GM21447 (cell line): Measurements from ENCODE around the gene CDK6.
A peak's percentile ranks its signal among the peaks of the same experiment; 100 is the strongest.
"Not testable (repeated sequence)": the region's sequence is repeated elsewhere in the genome, so short reads cannot be mapped to it uniquely, and the experiment has no call there.

ENCODE experiments used
- ATAC-seq: cut with Tn5 transposase; IDR thresholded peaks from one replicate; pipeline ENCODE4 v1.9.1; 2021; ENCODE audit not compliant: unreplicated experiment

CDK6 gene

GRCh38 chr7:92604517-92604916 lies 231.9 kb downstream of the CDK6 start:
- not testable (repeated sequence) for ATAC-seq

GRCh38 chr7:92603089-92603445 lies 233.3 kb downstream of the CDK6 start:
- no peak for ATAC-seq

GRCh38 chr7:92602352-92603088 lies 233.9 kb downstream of the CDK6 start:
- ATAC-seq: no peak

DNA sequence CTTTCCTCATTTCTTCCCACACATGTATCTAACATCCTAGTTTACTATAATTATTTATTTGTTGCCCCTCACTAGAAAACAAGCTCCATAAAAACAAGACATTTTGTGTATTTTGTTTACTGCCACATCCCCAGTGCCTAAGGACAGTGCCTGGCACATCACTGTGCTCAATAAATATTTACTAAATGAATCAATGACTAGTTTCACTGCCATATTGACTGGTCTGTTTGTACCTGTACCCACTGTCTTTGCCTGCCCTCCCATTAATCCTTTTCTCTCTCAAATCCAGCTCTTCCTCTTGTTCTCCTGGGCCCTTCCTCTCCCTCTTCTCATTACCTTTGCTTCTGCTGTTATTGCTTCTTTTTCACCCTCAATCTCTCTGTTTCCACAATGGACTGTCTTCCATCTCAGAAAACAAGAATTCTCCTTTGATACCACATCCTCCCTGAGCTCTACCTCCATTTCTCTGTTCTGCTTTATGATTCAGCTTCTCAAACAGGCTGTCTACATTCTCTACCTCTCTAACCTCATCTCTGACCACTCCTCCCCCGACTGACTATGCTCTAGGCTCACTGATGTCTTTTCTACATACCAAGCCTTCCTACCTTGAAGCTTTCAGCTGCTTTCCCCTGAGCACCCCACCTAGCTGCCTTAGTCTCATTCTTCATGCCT lies 237.9 kb downstream of the CDK6 start:
- ATAC-seq: peak; percentile 79

DNA sequence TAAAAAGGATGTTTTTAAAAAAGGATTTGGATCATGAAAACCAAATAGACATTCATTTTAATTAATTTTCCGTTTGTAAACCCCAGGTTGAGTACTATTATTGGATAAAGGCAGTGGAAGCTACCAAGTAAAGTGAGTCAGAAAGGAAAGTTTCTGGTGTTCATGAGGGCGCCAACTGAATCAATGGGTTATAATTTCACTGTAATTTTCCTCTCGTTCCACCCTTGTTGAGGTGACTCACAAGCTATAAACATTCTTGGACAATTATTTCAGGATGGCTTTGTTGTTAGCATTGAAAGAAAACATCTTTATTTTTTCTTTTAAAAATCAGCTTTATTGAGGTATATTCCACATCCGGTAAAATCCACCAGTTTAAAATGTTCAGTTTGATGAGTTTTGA lies 241.1 kb downstream of the CDK6 start:
- ATAC-seq: no peak

DNA sequence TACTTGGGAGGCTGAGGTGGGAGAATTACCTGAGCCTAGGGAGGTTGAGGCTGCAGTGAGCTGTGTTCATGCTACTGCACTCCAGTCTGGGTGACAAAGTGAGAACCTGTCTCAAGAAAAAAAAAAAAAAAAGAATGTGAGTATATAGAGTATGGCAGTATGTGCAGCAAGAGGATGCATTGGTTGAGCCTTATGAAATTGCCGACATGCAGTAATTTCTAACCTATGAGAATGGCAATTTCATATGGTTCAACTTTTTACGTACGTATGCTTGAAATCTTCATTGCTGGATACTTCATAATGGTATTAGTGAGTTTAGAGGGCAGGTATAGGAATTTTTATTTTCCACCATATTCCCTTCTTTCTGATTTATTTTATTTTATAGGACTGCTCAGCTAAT lies 241.6 kb downstream of the CDK6 start:
- no peak for ATAC-seq

DNA sequence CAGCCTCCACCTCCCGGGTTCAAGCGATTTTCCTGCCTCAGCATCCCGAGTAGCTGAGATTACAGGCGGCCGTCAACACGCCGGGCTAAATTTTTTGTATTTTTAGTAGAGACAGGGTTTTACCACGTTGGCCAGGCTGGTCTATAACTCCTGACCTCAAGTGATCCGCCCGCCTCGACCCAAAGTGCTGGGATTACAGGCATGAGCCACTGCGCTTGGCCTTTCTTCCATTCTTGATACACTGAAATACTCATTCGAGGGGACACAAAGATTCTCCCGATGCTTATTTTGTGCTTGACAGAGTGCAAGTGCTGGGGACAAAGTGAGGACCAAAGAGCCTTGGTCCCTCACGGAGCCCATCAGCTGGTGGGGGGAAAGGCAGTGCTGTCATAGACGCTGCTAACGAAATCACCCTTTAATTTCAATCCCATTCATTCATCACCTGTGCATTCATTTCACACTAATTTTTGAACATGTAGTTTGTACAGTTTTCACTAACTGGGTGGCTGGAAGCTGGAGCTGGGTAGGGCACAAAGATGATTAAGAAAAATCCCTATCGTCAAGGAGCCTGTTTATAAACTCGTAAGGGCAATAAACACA lies 245.6 kb downstream of the CDK6 start:
- no peak for ATAC-seq

- ATAC-seq: no peak
Measured at GRCh38 chr7:92589056-92589455, 247.3 kb downstream of the CDK6 start.

GRCh38 chr7:92588561-92588960 lies 247.8 kb downstream of the CDK6 start:
- no peak for ATAC-seq

GRCh38 chr7:92586841-92587240 lies 249.5 kb downstream of the CDK6 start:
- no peak for ATAC-seq

GRCh38 chr7:92586403-92586802 lies 250.0 kb downstream of the CDK6 start:
- ATAC-seq: no peak

DNA sequence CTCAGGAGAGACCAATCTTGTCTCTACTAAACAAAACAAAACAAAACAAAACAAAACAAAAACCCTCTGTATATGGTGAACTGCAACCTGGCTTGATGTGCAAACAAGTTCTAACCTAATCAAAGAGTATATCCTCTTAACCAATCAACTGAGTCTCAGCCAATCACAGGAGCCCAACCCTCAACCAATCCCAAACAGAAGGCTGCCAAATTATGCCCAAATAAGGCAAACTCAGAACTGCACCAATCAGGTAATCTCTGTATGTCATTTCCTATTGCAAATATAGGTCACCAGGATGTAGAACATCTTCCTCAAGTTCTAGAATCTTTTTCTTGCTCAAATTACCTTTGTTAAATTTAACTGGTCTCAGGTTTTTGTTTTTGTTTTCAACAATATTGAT lies 251.4 kb downstream of the CDK6 start:
- no peak for ATAC-seq

- ATAC-seq: no peak
Measured at GRCh38 chr7:92582948-92583347, 253.4 kb downstream of the CDK6 start.

DNA sequence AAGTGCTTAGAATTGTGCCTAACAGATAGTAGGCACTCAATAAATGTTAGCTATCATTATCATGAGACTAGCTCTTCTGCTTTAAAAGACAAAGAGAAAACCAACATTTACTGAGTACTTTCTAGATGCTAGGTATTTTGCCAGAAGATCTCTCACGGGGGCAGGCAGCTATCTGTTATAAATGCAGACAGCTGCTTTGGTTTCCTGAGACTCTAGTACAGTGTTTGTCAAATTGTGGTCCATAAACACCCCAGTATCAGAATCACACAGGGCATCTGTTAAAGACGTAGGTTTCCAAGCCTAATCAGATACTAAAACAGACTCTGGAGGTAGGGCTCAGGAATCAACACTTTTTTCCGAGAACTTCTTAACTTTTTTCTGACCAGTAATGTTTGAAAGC lies 260.1 kb downstream of the CDK6 start:
- no peak for ATAC-seq

DNA sequence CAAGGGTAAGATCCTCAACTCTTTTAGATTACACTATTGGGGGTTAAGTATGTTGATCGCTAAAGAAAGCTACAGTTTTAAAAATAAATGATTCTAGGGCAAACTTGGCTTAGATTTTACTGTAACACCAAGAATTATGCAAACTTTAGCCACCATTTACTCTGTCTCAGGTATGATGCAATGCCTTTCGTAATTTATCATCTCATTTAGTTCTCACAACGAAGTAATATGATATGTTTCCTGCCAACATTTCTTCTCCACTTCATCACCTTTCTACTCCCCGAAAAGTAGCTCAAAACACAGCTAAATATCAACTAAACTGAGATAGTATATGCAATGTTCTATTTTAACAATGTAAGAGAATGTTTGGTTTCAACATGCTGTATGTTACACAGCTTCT lies 267.2 kb downstream of the CDK6 start:
- no peak for ATAC-seq

DNA sequence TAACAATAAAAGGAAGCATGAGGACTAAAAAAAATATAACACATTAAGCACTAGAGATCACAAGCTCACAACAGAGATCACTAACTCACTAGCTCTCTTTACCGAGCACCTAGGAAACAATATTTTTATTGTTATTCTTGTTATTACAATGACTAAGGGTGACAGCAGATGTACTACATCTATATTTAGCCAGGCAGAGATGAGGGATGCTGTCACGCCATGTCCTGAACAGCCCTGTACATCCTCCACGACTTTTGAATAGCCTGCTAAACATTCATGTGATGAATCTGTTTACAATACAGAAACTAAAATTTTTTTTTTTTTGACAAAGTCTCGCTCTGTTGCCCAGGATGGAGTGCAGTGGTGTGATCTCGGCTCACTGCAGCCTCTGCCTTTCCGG lies 268.9 kb downstream of the CDK6 start:
- no peak for ATAC-seq

GRCh38 chr7:92563345-92563744 lies 273.0 kb downstream of the CDK6 start:
- no peak for ATAC-seq

DNA sequence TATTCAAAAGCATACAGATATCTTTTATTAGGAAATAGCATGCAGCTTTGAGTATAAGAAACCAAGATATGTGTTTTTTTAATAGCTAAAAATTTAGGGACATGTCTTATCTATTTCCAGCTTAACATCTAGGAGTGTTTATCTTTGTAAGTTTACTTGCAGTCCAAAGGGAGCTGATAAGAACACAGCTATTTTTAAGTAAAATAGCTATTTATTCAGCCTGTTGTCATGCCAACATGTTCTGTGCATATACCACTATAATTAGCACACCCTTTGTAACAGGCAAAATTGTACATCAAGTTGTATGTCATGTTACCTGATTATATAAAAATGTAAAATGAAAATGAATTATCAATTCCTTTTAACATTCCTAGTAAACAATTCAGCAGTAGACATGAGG lies 275.8 kb downstream of the CDK6 start:
- ATAC-seq: no peak

DNA sequence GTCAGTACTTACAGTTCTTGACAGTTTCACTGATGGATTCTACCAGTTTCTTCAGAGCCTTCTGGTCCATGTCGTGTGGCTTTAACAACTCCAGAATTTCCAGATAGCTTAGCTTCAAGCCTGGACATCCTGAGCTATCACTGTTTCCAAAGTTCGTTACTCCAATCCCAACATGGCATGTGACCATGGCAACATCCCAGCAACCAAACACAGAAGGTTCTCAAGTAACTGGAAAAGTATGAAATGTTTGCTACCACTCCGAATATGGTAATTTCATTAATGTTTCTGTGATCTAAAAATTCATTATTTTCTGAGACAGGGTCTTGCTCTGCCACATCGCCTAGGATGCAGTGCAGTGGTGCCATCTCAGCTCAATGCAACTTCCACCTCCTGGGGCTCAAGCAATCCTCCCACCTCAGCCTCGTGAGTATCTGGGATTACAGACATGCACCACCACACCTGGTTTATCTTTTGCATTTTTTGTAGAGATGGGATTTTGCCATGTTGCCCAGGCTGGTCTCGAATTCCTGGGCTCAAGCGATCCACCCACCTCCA lies 278.5 kb downstream of the CDK6 start:
- ATAC-seq: no peak

DNA sequence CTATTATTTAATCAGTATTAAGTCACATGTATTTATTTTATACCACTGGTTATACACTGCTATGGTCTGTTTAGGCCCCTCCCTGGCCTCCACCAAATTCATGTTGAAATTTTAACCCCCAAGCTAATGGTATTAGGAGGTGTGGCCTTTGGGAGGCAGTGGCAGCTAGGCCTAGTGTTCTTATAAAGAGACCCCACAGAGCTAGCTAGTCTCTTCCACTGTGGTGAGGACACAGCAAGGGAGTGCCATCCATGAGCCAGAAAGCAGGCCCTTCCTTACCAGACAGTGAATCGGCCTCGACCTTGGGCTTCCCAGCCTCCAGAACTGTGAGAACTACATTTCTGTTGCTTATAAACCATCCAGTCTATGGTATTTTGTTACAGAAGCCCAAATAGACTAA lies 279.1 kb downstream of the CDK6 start:
- no peak for ATAC-seq
